Stimulated activated CD8-positive, alpha-beta memory T cell treated with anti-CD3 and anti-CD28 coated beads, Interleukin-12 subunit alpha, Interleukin-12 subunit beta, amount 100 ng/mL, for 1 hour (primary cell): ENCODE data around the gene KCNN1.
A peak's percentile ranks its signal among the peaks of the same experiment; 100 is the strongest.
"Not testable (repeated sequence)": the region's sequence is repeated elsewhere in the genome, so short reads cannot be mapped to it uniquely, and the experiment has no call there.

Experiments used
- DNase-seq: peaks from one replicate; pipeline ENCODE4 v3.0.0-alpha.2; 2020; ENCODE audit warnings: low read depth

Gene KCNN1

GRCh38 chr19:18029617-18030338, 62.9 kb downstream of the KCNN1 start:
- no peak for DNase-seq

GRCh38 chr19:18031401-18031800, 64.5 kb downstream of the KCNN1 start:
- DNase-seq = not testable (repeated sequence)

GRCh38 chr19:18032102-18032501, 65.2 kb downstream of the KCNN1 start:
- not testable (repeated sequence) for DNase-seq

GRCh38 chr19:18041054-18041453, 74.1 kb downstream of the KCNN1 start:
- DNase-seq = no peak

- DNase-seq = no peak
Measured at GRCh38 chr19:18043676-18044075, 76.8 kb downstream of the KCNN1 start.

GRCh38 chr19:18044825-18045304, 78.0 kb downstream of the KCNN1 start:
- peak; percentile 74 for DNase-seq

GRCh38 chr19:18045307-18046050, 78.6 kb downstream of the KCNN1 start:
- DNase-seq = no peak

GRCh38 chr19:18046059-18046718, 79.3 kb downstream of the KCNN1 start:
- DNase-seq = no peak

- DNase-seq = no peak
Measured at GRCh38 chr19:18049385-18049784, 82.5 kb downstream of the KCNN1 start.
